NCI-H187 (cell line): ENCODE measurements around the gene MLPH.

ENCODE experiments used
- DNase-seq, 2 experiments: peaks; one replicate each; lab custom pipeline; 2025; lab: John Stamatoyannopoulos, UW

Gene MLPH

GRCh38 chr2:237486819-237487448 is at the start of gene MLPH:
Gene MLPH, plus strand, starts transcription at chr2:237487251. Its CDS starts 6,176 bp downstream, at chr2:237493427.
- no peak for DNase-seq

- no peak for DNase-seq
Measured at GRCh38 chr2:237437566-237437965, 49.5 kb upstream of the MLPH start.

GRCh38 chr2:237438080-237438940 is 48.7 kb upstream of the MLPH start:
- DNase-seq, result no peak

GRCh38 chr2:237440819-237441281 is 46.2 kb upstream of the MLPH start:
- no peak for DNase-seq

GRCh38 chr2:237441605-237442274 is 45.3 kb upstream of the MLPH start:
- no peak for DNase-seq

GRCh38 chr2:237444071-237444470 is 43.0 kb upstream of the MLPH start:
- no peak for DNase-seq

- DNase-seq, result no peak
Measured at GRCh38 chr2:237445611-237446337, 41.3 kb upstream of the MLPH start.

GRCh38 chr2:237446338-237446665 is 40.7 kb upstream of the MLPH start:
- DNase-seq, result no peak

- no peak for DNase-seq
Measured at GRCh38 chr2:237447496-237447895, 39.6 kb upstream of the MLPH start.

- no peak for DNase-seq
Measured at GRCh38 chr2:237448171-237448570, 38.9 kb upstream of the MLPH start.

- no peak for DNase-seq
Measured at GRCh38 chr2:237448626-237449025, 38.4 kb upstream of the MLPH start.

- no peak for DNase-seq
Measured at GRCh38 chr2:237449193-237449881, 37.7 kb upstream of the MLPH start.

- DNase-seq, result no peak
Measured at GRCh38 chr2:237450108-237450507, 36.9 kb upstream of the MLPH start.

GRCh38 chr2:237450583-237450982 is 36.5 kb upstream of the MLPH start:
- DNase-seq, result no peak

- DNase-seq, result no peak
Measured at GRCh38 chr2:237451643-237452469, 35.2 kb upstream of the MLPH start.

- DNase-seq, result no peak
Measured at GRCh38 chr2:237452861-237453260, 34.2 kb upstream of the MLPH start.

- DNase-seq, result no peak
Measured at GRCh38 chr2:237453671-237454070, 33.4 kb upstream of the MLPH start.

- no peak for DNase-seq
Measured at GRCh38 chr2:237455764-237456163, 31.3 kb upstream of the MLPH start.

GRCh38 chr2:237456200-237456843 is 30.7 kb upstream of the MLPH start:
- no peak for DNase-seq

GRCh38 chr2:237457388-237457941 is 29.6 kb upstream of the MLPH start:
- no peak for DNase-seq
